Astrocyte (in vitro differentiated cells and primary cell): ENCODE results near the gene NMBR. TPM values are rescaled to one million over a fixed set of nuclear protein-coding genes. Genes with fewer than 3 reads are reported as not detected.
A peak's percentile ranks its signal among the peaks of the same experiment; 100 is the strongest.

ENCODE experiments used
- DNase-seq: peaks from one replicate; pipeline ENCODE4 v3.0.0-alpha.2; 2010; ENCODE audit warnings: low read depth
- FAIRE-seq: peaks from 2 replicates; lab custom pipeline; 2011; peaks lifted over from hg19 to GRCh38; lab: Jason Lieb, UNC
- H2AFZ ChIP-seq: 2 replicates; pipeline ENCODE4 v1.6.0; 2012; ENCODE audit warnings: low read depth, low read length, inconsistent platforms
- H3K27ac ChIP-seq: 2 replicates; pipeline ENCODE4 v1.5.1; 2011; ENCODE audit warnings: low read depth, low read length, inconsistent platforms
- H3K27me3 ChIP-seq: 2 replicates; pipeline ENCODE4 v1.6.0; 2011; ENCODE audit warnings: low read length, inconsistent platforms; ENCODE audit not compliant: insufficient read depth
- H3K36me3 ChIP-seq: 2 replicates; pipeline ENCODE4 v1.5.1; 2011; ENCODE audit warnings: low read length, inconsistent platforms; ENCODE audit not compliant: insufficient read depth
- H3K4me1 ChIP-seq: 2 replicates; pipeline ENCODE4 v1.5.1; 2011; ENCODE audit warnings: low read length, inconsistent platforms; ENCODE audit not compliant: insufficient read depth
- H3K4me2 ChIP-seq: 2 replicates; pipeline ENCODE4 v1.6.0; 2012; ENCODE audit warnings: low read length, inconsistent platforms
- H3K4me3 ChIP-seq: 2 replicates; pipeline ENCODE4 v1.5.1; 2011; ENCODE audit warnings: low read depth, mild to moderate bottlenecking, low read length, inconsistent platforms; ENCODE audit not compliant: insufficient read depth
- H3K79me2 ChIP-seq: 2 replicates; pipeline ENCODE4 v1.6.0; 2012; ENCODE audit warnings: mild to moderate bottlenecking, low read length, inconsistent platforms; ENCODE audit not compliant: insufficient read depth
- H3K9ac ChIP-seq: 2 replicates; pipeline ENCODE4 v1.6.0; 2012; ENCODE audit warnings: mild to moderate bottlenecking, low read length, inconsistent platforms
- H3K9me3 ChIP-seq: 2 replicates; pipeline ENCODE4 v1.5.1; 2012; ENCODE audit warnings: low read depth, mild to moderate bottlenecking, low read length, inconsistent platforms; ENCODE audit not compliant: insufficient read depth
- H4K20me1 ChIP-seq: 2 replicates; pipeline ENCODE4 v1.6.0; 2012; ENCODE audit warnings: low read length, inconsistent platforms; ENCODE audit not compliant: insufficient read depth
- H3K27ac Mint-ChIP-seq: one replicate; pipeline ENCODE4 v1.8.0; 2021; ENCODE audit warnings: mild to moderate bottlenecking, mixed read lengths; ENCODE audit not compliant: unreplicated experiment
- H3K27me3 Mint-ChIP-seq: one replicate; pipeline ENCODE4 v1.8.0; 2021; ENCODE audit warnings: low read depth, mixed read lengths; ENCODE audit not compliant: unreplicated experiment
- H3K36me3 Mint-ChIP-seq: one replicate; pipeline ENCODE4 v1.8.0; 2021; ENCODE audit warnings: low read depth, mixed read lengths; ENCODE audit not compliant: unreplicated experiment
- H3K4me1 Mint-ChIP-seq: one replicate; pipeline ENCODE4 v1.8.0; 2021; ENCODE audit warnings: low read depth, mixed read lengths; ENCODE audit not compliant: unreplicated experiment
- H3K4me3 Mint-ChIP-seq: one replicate; pipeline ENCODE4 v1.8.0; 2021; ENCODE audit warnings: mild to moderate bottlenecking, moderate library complexity, mixed read lengths; ENCODE audit not compliant: unreplicated experiment
- H3K9me3 Mint-ChIP-seq: one replicate; pipeline ENCODE4 v1.8.0; 2021; ENCODE audit warnings: mild to moderate bottlenecking, mixed read lengths; ENCODE audit not compliant: unreplicated experiment
- EZH2 ChIP-seq: IDR thresholded peaks from 2 replicates; pipeline ENCODE4 v1.6.1; 2012; ENCODE audit warnings: mild to moderate bottlenecking, low read length, inconsistent platforms; ENCODE audit not compliant: insufficient read depth
- total RNA-seq: library from RNA; stranded (reverse); gene quantifications from 2 replicates; pipeline ENCODE4 v1.2.1, GENCODE V29; 2021
- TF ChIP-seq, protein P1 (sequence below): IDR thresholded peaks from 2 replicates; pipeline ENCODE4 v1.5.1; 2011; ENCODE audit warnings: low read depth, mild to moderate bottlenecking, inconsistent platforms, low read length, moderate library complexity; ENCODE audit not compliant: insufficient read depth

The NMBR gene
- total RNA-seq, 1 donor from 2014 or later, result not detected

DNA sequence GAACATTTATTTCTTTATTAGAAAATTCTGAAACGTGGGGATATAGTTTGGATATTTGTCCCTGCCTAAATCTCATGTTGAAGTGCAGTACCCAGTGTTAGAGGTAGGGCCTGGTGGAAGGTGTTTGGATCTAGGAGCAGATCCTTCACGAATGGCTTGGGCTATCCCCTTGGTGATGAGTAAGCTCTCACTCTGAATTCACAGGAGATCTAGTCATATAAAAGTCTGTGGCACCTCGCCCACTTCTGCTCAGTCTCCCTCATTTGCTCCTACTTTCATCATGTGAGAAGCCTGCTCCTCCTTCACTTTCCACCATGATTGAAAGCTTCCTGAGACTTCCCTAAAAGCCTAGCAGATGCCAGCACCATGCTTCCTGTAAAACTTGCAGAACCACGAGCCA, 111.0 kb downstream of the NMBR start:
- Histone ChIP-seq H3K27me3 (no peaks in the 10 kb centered on the region), H4K20me1 (no peaks in the 10 kb centered on the region), H3K79me2 (no peaks in the 10 kb centered on the region), H3K4me3 (no peak overlapping the region), H3K27ac (no peak overlapping the region), H3K4me2 (no peak overlapping the region), H3K9ac (no peak overlapping the region), H3K4me1 (peaks cover 7% of the 10 kb centered on the region), H3K9me3 (no peaks in the 10 kb centered on the region), H2AFZ (no peak overlapping the region), H3K36me3 (no peaks in the 10 kb centered on the region)
- Mint-ChIP-seq H3K4me3 (no peak overlapping the region), H3K36me3 (peaks cover 2% of the 10 kb centered on the region), H3K27ac (no peak overlapping the region), H3K9me3 (no peaks in the 10 kb centered on the region), H3K4me1 (no peaks in the 10 kb centered on the region), H3K27me3 (no peaks in the 10 kb centered on the region)
- TF ChIP-seq, protein P1, sequence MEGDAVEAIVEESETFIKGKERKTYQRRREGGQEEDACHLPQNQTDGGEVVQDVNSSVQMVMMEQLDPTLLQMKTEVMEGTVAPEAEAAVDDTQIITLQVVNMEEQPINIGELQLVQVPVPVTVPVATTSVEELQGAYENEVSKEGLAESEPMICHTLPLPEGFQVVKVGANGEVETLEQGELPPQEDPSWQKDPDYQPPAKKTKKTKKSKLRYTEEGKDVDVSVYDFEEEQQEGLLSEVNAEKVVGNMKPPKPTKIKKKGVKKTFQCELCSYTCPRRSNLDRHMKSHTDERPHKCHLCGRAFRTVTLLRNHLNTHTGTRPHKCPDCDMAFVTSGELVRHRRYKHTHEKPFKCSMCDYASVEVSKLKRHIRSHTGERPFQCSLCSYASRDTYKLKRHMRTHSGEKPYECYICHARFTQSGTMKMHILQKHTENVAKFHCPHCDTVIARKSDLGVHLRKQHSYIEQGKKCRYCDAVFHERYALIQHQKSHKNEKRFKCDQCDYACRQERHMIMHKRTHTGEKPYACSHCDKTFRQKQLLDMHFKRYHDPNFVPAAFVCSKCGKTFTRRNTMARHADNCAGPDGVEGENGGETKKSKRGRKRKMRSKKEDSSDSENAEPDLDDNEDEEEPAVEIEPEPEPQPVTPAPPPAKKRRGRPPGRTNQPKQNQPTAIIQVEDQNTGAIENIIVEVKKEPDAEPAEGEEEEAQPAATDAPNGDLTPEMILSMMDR, result no peak
- no peak for TF ChIP-seq EZH2
- DNase-seq (no peak), FAIRE-seq (no peak)

DNA sequence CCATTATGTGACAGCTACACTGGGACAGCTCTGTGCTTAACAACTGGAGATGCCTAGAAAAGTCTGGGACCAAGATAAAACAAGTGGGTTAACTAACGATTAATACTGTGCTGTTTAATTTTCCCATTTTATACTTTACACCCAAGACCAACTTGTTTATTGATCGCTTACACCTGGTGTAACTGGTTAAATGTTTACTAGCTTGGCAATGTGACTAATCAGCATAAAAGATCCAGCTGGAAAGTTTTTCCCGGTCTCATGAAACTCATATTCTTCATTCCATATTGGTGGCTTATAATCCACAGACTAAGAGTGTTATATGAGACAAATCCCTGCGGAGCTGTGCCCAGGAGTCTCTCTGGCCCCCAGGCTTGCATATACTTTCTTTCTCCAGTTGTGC, 115.9 kb downstream of the NMBR start:
- Histone ChIP-seq H3K36me3 (no peaks in the 10 kb centered on the region), H3K4me1 (no peaks in the 10 kb centered on the region), H3K4me3 (no peak overlapping the region), H3K9ac (no peak overlapping the region), H2AFZ (no peak overlapping the region), H3K9me3 (no peaks in the 10 kb centered on the region), H4K20me1 (no peaks in the 10 kb centered on the region), H3K27ac (no peak overlapping the region), H3K27me3 (no peaks in the 10 kb centered on the region), H3K79me2 (peaks cover 3% of the 10 kb centered on the region), H3K4me2 (no peak overlapping the region)
- no peak overlapping the region for H3K4me3 Mint-ChIP-seq
- TF ChIP-seq, protein P1, result no peak
- TF ChIP-seq EZH2, result no peak
- no peak overlapping the region for H3K27ac Mint-ChIP-seq
- peaks cover under 1% of the 10 kb centered on the region for H3K36me3 Mint-ChIP-seq
- H3K27me3 Mint-ChIP-seq, result no peaks in the 10 kb centered on the region
- no peaks in the 10 kb centered on the region for H3K4me1 Mint-ChIP-seq
- FAIRE-seq (no peak), DNase-seq (no peak)
- H3K9me3 Mint-ChIP-seq, result peaks cover 7% of the 10 kb centered on the region

DNA sequence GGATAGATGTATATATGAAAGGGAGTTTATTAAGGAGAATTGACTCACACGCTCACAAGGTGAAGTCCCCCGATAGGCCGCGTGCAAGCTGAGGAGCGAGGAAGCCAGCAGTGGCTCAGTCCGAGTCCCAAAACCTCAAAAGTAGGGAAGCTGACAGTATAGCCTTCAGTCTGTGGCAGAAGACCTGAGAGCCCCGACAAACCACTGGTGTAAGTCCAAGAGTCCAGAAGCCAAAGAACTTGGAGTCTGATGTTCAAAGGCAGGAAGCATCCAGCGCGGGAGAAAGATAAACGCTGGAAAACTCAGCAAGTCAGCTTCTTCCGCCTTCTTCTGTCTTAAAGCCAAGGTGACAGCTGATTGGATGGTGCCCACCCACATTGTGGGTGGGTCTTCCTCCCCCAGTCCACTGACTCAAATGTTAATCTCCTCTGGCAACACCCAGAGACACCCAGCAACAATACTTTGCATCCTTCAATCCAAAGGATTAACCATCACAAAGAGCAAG, 116.8 kb downstream of the NMBR start:
- DNase-seq (peak; percentile 46), FAIRE-seq (no peak)
- Mint-ChIP-seq H3K27ac (no peak overlapping the region), H3K36me3 (no peaks in the 10 kb centered on the region), H3K27me3 (no peaks in the 10 kb centered on the region), H3K4me1 (no peaks in the 10 kb centered on the region), H3K9me3 (peaks cover 7% of the 10 kb centered on the region), H3K4me3 (peak overlapping the region; percentile 61)
- H3K9me3 ChIP-seq, result no peaks in the 10 kb centered on the region
- peak overlapping the region; percentile 39 for H3K27ac ChIP-seq
- H3K4me2 ChIP-seq, result peak overlapping the region; percentile 74
- H3K27me3 ChIP-seq, result no peaks in the 10 kb centered on the region
- H2AFZ ChIP-seq, result peak overlapping the region; percentile 50
- peak overlapping the region; percentile 65 for H3K9ac ChIP-seq
- H3K4me3 ChIP-seq, result peak overlapping the region; percentile 62
- H4K20me1 ChIP-seq, result no peaks in the 10 kb centered on the region
- no peaks in the 10 kb centered on the region for H3K36me3 ChIP-seq
- H3K79me2 ChIP-seq, result peaks cover 3% of the 10 kb centered on the region
- no peaks in the 10 kb centered on the region for H3K4me1 ChIP-seq
- no peak for TF ChIP-seq EZH2
- TF ChIP-seq, protein P1, result no peak
